Right lobe of liver (tissue), 4 donors: ENCODE measurements around the gene PRKACA.

Experiments
- POLR2A ChIP-seq: fragments of 450-650 bp; IDR thresholded peaks from one replicate; pipeline ENCODE4 v1.6.1; 2017; ENCODE audit warnings: antibody characterized with exemption, mild to moderate bottlenecking
- TF ChIP-seq, protein P1 (sequence below), 4 donors: fragments of 200-600 bp in 3 of 4; fragments of 450-650 bp in 1 of 4; IDR thresholded peaks; one replicate each; pipeline versions ENCODE4 v1.5.1 to v1.8.0; 2016 to 2022; ENCODE audit warnings: antibody characterized with exemption in 4 of 4, mild to moderate bottlenecking in 2 of 4
- donor health status: DM: no; HTN: no; CAD: no.
- donor health status: DM: no; HTN: no; CAD: no.
- donor health status: DM: no; HTN: yes; CAD: no.

GRCh38 chr19:14106840-14107239, 10.7 kb downstream of the PRKACA start:
- TF ChIP-seq, protein P1, sequence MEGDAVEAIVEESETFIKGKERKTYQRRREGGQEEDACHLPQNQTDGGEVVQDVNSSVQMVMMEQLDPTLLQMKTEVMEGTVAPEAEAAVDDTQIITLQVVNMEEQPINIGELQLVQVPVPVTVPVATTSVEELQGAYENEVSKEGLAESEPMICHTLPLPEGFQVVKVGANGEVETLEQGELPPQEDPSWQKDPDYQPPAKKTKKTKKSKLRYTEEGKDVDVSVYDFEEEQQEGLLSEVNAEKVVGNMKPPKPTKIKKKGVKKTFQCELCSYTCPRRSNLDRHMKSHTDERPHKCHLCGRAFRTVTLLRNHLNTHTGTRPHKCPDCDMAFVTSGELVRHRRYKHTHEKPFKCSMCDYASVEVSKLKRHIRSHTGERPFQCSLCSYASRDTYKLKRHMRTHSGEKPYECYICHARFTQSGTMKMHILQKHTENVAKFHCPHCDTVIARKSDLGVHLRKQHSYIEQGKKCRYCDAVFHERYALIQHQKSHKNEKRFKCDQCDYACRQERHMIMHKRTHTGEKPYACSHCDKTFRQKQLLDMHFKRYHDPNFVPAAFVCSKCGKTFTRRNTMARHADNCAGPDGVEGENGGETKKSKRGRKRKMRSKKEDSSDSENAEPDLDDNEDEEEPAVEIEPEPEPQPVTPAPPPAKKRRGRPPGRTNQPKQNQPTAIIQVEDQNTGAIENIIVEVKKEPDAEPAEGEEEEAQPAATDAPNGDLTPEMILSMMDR (IDR thresholded peaks at IDR 0.05): no peak
- no peak for TF ChIP-seq POLR2A
